IPS DF 19.7 (cell line): ENCODE results near the gene C1QTNF12.

Source experiments
- DNase-seq: peaks from one replicate; pipeline ENCODE4 v3.0.0-alpha.2; 2013; ENCODE audit warnings: low read depth, low spot score

The C1QTNF12 gene

GRCh38 chr1:1213345-1214265, 32.9 kb downstream of the C1QTNF12 start, which contains the start of gene TNFRSF4:
Gene TNFRSF4, minus strand, starts transcription at chr1:1214153. Its CDS starts 26 bp downstream, at chr1:1214127.
- DNase-seq: no peak

- DNase-seq: no peak
These were observed 33.7 kb downstream of the C1QTNF12 start for GRCh38 chr1:1212780-1213344.

- no peak for DNase-seq
These were observed 34.7 kb downstream of the C1QTNF12 start for GRCh38 chr1:1211541-1212441.

- no peak for DNase-seq
These were observed 35.6 kb downstream of the C1QTNF12 start for GRCh38 chr1:1210726-1211540.

- DNase-seq: no peak
These were observed 37.6 kb downstream of the C1QTNF12 start for GRCh38 chr1:1208713-1209433.

- DNase-seq: no peak
These were observed 39.0 kb downstream of the C1QTNF12 start for GRCh38 chr1:1207571-1207892.

- DNase-seq: no peak
These were observed 39.5 kb downstream of the C1QTNF12 start for GRCh38 chr1:1206966-1207531.

- no peak for DNase-seq
These were observed 40.1 kb downstream of the C1QTNF12 start, which contains the start of gene TNFRSF18 for GRCh38 chr1:1206376-1206965. Gene TNFRSF18, minus strand, starts transcription at chr1:1206592. Its CDS starts 21 bp downstream, at chr1:1206571.

- DNase-seq: no peak
These were observed 40.6 kb downstream of the C1QTNF12 start for GRCh38 chr1:1205769-1206375.

- no peak for DNase-seq
These were observed 41.3 kb downstream of the C1QTNF12 start for GRCh38 chr1:1204998-1205768.

- DNase-seq: no peak
These were observed 42.0 kb downstream of the C1QTNF12 start for GRCh38 chr1:1204425-1204920.

GRCh38 chr1:1203561-1204424, 42.7 kb downstream of the C1QTNF12 start:
- DNase-seq: no peak

- DNase-seq: no peak
These were observed 43.5 kb downstream of the C1QTNF12 start for GRCh38 chr1:1202831-1203560.

- no peak for DNase-seq
These were observed 45.4 kb downstream of the C1QTNF12 start for GRCh38 chr1:1200876-1201810.
